Activated T-helper 1 cell treated with anti-CD3 and anti-CD28 coated beads, Interleukin-2, amount 50 U/mL, for 16 hours (primary cell): ENCODE measurements around the gene IL10RA.
"Not testable (repeated sequence)": the region's sequence is repeated elsewhere in the genome, so short reads cannot be mapped to it uniquely, and the experiment has no call there.

ENCODE experiments used
- DNase-seq, 2 donors: peaks; one replicate each; pipeline ENCODE4 v3.0.0-alpha.2; 2020; ENCODE audit warnings: low read depth in 1 of 2, low spot score in 1 of 2

Gene IL10RA

DNA sequence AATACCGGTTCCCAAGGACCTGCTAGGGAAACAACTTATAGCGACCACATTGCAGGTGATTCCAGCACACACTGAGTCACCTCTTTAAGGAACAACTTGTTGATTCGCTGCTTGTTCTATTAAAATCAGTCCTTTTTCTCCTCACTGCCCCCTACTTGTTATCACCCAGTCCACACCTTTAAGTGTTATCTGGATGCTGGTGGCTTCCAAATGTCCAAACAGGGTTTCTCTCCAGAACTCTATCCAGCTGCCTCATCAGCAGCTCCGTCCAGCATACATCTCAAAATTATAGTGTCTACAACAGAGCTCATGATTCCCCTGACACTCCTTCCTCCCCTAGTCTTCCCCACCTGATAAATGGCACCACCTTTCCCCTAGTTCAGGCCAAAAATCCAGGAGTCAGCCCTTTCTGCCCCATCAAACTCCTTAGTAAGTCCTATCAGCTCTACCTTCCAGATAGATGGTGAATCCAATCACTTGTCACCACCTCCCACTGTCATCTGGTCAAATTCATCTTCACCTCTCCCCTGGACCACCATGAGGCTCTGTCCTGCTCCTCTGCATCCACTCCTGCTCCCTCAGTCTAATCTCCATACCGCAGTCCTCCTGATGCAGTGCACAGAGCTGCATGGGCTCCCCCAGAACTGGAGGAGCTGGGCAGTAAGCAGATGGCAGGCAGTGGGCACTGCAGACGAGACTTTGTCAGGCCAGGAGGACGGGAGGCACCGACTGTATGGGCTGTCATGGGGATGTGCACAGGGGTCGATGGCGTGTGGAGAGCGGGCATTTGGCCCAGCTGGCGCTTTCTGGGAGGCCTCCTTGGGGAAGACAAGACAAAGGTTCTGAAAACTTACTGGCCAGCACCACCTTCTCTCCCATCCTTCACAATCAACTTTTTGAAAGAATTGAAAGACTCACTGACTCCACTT, 19.3 kb downstream of the IL10RA start:
- DNase-seq = no peak

DNA sequence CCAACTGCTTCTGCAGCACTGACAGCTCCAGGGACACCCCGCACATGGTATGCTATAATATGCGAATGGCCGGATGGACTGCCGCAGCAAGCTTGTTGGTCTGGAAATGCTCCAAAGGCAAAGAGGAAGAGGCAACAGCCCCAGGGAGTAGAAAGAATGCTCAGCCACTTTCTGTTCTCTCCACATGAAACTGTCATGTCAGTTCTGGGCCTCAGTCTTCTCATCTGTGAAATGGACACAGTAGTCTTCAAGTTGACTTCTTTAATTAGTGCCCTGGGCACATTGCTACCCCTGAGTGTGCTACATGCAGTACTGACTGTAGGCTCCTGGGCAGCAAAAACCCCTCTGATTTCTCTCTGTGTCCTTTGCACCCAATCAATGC, 19.9 kb downstream of the IL10RA start:
- no peak for DNase-seq

GRCh38 chr11:118007040-118007439, 20.8 kb downstream of the IL10RA start:
- DNase-seq = no peak

DNA sequence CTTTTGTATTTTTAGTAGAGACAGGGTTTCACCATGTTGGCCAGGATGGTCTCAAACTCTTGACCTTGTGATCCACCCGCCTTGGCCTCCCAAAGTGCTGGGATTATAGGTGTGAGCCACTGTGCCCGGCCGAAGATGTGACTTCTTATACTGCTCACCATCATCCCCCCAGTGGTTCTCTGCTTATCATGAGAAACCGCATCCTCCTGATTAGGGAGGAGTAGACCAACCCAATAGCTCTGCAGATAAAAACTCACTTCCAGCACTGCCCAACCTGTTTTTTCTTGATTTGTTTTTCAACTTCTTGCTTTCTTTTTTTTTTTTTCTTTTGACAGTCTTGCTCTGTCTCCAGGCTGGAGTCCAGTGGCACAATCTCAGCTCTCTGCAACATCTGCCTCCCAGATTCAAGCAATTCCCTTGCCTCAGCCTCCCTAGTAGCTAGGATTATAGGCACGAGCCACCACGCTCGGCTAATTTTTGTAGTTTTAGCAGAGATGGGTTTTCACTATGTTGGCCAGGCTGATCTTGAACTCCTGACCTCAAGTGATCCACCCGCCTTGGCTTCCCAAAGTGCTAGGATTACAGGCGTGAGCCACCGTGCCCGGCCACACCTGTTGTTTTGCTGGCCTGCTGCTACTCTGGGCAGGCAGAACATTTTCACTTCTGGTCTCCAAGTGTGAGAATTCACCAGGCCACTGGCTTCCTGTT, 21.5 kb downstream of the IL10RA start:
- not testable (repeated sequence) for DNase-seq

- DNase-seq = no peak
Measured at GRCh38 chr11:118008271-118008911, 22.2 kb downstream of the IL10RA start.

DNA sequence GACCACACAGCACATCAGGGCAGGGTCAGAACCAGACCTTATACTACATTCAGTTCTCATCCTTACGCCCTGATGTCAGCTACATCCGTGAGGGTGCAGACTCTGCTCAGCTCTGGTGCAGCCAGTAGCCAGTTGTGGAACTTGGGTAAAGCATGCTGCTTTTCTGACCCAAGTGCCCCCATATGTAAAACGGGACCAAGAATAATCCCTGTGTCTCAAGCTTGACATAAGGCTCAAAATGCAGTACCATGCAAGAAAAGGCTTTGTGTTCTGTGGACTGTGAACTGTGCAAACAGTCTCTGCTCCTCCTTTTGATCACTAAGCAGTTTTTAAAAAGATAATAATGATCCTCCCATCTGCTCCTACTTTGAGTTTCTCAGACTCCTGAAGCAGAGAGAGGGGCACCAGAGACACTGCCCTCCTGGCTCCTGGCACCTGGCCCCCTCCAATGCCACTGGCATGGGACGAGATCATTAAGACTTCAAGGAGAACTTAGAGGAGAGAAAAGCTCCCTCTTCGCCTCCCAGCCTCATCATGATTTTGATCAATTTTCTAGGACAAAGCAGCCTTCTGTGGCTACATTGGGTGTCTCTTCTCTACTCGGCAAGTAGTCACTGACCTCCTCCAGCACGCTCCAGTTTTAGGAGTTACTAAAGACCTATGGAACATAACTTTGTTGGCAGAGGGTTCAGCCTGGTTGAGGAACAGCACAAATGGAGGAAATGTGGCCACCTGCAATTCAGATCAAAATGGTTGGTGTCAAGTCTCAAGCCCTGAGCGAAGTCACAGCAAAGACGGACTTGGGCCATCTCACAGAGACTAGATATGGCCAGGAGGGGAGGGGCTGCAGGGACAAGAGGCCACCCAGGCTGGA, 23.9 kb downstream of the IL10RA start:
- no peak for DNase-seq

DNA sequence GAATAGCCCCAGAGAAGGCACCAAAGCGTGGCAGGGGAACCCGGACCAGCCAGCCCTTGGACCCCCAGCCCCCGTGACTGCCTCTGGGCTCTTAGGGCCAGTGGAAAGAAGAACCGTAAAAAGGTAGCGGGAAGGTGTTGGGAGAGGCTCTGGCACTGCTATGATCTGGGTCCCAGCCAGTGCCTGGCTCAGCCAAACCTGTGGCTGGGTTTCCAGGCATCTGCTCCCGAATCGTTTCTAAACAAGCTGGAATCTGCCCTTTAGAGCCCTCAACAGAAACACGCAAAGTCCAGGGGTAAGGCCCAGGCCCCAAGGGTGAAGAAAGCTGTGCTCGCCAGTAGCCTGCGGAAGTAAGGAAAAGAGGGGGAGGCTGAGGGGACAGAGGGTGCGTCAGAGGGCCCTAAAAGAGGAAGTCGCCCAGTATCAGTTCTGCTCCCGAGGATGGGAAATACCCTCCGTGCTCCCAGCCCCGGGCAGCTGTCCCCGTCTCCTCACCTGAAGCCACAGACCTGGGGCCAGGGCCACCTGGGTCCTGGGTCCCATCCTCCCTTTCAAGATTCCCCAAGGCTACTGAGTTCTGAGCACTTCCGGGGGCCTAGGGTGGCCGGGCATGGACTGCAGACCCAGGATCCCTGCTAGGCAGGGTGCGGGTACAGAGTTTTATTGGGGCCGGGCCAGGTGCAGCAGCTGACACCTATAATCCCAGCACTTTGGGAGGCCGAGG, 24.7 kb downstream of the IL10RA start:
- no peak for DNase-seq

GRCh38 chr11:118012083-118012669, 26.0 kb downstream of the IL10RA start:
- no peak for DNase-seq

DNA sequence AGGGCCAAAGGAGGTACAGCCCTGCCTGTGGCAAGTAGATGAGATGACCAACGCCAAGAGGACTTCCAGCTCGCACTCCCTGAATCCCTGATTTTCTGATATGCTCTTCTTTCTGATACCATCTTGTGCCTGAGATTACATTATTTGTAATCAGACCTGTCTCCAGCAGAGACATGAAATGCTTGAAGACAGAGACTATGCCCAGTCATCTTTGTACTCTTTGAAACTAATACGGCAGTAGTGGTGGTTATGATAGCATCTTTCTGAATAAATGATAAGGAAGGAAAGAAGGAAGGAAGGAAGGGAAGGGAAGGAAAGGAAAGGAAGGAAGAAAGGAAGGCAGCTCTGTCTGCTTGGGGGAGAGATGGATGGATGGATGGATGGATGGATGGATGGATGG, 27.8 kb downstream of the IL10RA start:
- DNase-seq = no peak

DNA sequence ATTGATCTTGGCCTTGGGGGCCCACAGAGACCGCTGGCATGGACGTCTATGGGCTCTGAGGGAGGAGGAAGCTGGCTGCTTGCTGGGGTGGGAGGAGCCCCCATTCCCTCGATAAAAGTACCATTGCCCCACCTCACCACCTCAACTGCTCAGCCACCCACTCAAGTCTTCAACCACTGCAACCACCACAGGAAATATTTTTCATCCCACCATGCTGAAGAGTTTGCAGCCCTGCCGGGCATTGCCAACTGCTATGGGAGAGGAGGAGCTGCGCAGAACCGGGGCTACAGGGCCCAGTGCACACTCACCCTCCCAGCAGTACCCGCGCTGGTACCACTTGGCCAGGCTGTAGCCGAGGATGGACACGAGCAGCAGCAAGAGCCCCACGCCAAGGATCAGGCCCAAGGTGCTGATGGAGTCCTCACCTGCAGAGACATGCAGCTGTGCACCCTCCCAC, 29.2 kb downstream of the IL10RA start:
- no peak for DNase-seq

- DNase-seq = no peak
Measured at GRCh38 chr11:118016104-118016503, 29.9 kb downstream of the IL10RA start.

DNA sequence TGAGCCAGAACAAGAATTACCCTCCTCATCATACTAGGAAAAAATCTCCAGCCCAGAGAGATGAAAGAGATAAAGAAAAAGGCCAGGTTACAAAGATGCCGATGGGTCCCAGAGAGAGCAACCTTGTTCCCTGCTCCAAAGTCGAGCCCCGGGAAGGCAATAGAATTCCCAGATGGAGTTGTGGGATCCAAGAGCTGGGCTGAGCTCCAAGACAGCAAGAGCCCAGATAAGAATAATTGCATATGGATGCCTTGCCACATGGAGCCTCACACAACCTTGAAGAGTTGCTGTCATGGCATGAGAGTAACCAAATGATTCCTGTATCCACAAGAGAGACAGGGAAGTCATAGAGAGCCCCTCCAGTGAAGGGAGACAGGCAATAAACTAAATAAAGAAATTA, 30.9 kb downstream of the IL10RA start:
- no peak for DNase-seq

GRCh38 chr11:118017631-118018315, 31.6 kb downstream of the IL10RA start:
- no peak for DNase-seq

GRCh38 chr11:118018401-118018800, 32.2 kb downstream of the IL10RA start:
- DNase-seq = no peak

DNA sequence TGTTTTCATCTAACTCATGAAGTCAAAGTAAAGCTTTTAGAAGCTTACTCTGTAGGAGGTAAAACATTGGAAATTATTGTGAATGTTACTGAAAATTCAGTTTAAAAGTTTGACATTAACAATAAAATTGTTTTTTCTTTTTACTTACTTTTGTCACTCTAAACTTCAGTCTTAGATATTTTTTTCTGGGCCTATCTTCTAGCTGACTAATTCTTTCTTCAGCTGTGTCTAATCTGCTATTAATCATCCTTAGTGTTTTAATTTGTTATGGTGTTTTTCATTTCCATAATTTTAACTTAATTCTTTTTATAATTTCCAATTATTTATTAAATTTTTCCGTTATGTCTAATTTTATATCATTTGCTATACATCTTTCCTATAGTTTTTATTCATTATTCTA, 35.0 kb downstream of the IL10RA start:
- DNase-seq = no peak

DNA sequence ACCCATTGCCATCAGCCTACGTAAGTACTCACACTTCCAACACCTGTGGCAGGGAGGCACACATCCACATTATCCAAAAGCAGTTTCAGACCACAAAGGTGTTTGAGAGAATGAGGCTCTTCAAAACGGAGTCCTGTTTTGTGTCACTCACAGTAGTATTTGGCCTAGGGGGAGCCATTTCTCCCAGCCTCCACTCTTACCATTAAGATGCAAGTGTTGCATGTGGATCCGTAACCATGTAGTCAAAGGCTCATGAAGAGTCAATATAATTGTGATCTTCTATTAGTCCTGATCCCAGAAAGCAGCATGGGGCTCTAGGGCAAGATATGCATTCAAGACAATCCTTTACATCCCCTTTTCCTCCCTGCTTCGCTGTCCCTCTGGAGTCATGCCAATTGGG, 41.5 kb downstream of the IL10RA start:
- no peak for DNase-seq

DNA sequence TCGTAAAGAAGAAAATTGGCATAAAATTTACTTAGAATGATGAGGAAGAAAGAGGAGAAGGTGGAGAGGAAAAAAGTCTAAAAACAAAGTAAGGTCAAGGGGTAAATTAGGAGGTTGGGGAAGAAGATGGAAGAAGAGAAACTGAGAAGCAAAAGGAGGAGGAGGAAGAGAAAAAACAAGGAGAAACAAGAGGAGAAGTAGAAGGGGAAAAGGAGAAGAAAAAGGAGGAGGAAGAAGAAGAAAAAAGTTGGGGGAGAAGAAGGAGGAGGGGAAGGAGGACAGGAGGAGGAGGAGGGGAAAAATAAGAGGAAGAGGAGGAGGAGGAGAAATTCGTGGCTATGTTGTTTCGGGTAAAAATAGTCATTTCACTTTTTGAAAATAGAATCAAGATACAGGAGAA, 42.4 kb downstream of the IL10RA start:
- no peak for DNase-seq

- no peak for DNase-seq
Measured at GRCh38 chr11:118033443-118033842, 47.2 kb downstream of the IL10RA start.

GRCh38 chr11:118042141-118042540, 55.9 kb downstream of the IL10RA start:
- no peak for DNase-seq
